Psoas muscle (tissue), 8 donors: ENCODE measurements around the gene DCPS. TPM values are rescaled to one million over a fixed set of nuclear protein-coding genes. Genes with fewer than 3 reads are reported as not detected.
A peak's percentile ranks its signal among the peaks of the same experiment; 100 is the strongest.

Experiments used
- ATAC-seq, 4 donors: fragments of 200-7000 bp; cut with Tn5 transposase; one replicate each; pipeline ENCODE4 v1.9.1; 2020; ENCODE audit warnings: moderate library complexity in 3 of 4, mild to moderate bottlenecking in 2 of 4
- DNase-seq, 2 donors: peaks; one replicate each; pipeline ENCODE4 v3.0.0-alpha.2; 2020
- H3K27ac ChIP-seq: fragments of 200-600 bp; one replicate; pipeline ENCODE4 v1.8.0; 2022
- H3K27me3 ChIP-seq, 3 donors: fragments of 200-600 bp in 1 of 3; one replicate each; pipeline versions ENCODE4 v1.6.1 to v1.8.0; 2013 to 2022; ENCODE audit warnings: low read length in 2 of 3, mild to moderate bottlenecking in 2 of 3, moderate library complexity in 1 of 3; ENCODE audit not compliant: insufficient read depth in 3 of 3
- H3K36me3 ChIP-seq, 2 donors: fragments of 200-600 bp in 1 of 2; one replicate each; pipeline versions ENCODE4 v1.6.1 to v1.8.0; 2013 to 2022; ENCODE audit warnings: low read depth in 1 of 2, mild to moderate bottlenecking in 1 of 2, moderate library complexity in 1 of 2; ENCODE audit not compliant: insufficient read depth in 1 of 2
- H3K4me1 ChIP-seq: fragments of 200-600 bp; one replicate; pipeline ENCODE4 v1.8.0; 2022
- H3K4me3 ChIP-seq: fragments of 200-600 bp; one replicate; pipeline ENCODE4 v1.8.0; 2022; ENCODE audit warnings: mild to moderate bottlenecking
- H3K9me3 ChIP-seq: fragments of 200-600 bp; one replicate; pipeline ENCODE4 v1.8.0; 2022
- CTCF ChIP-seq: fragments of 200-600 bp; IDR thresholded peaks from one replicate; pipeline ENCODE4 v1.8.0; 2022; ENCODE audit warnings: antibody characterized with exemption
- WGBS, 3 donors: extraction: QIAGEN DNeasy Blood & Tissue Kit; methylation state at CpG; one replicate each; pipeline versions ENCODE4 v1.1.6 to v1.1.7; 2013; 5-methylcytosine and 5-hydroxymethylcytosine counted together
- intact Hi-C, 2 donors: fragments of 100-400 bp; cut with DNase I; formaldehyde crosslinking; loops; one replicate each; pipeline versions ENCODE4 v1.11.0 to v1.14.2; 2022
- polyA plus RNA-seq, 3 donors: library from polyadenylated mRNA; stranded (reverse); fragments of 200-250 nt; gene quantifications; one replicate each; pipeline ENCODE4 v1.2.3, GENCODE V29; 2013
- total RNA-seq, 4 donors: library from RNA; stranded (reverse); fragmentation: NEBNext Ultra II Directional in 2 of 4; extraction: Animal tissue kit (Norgen Biotek cat#: 25700) in 2 of 4; gene quantifications; one replicate each; pipeline versions ENCODE4 v1.2.1 to v1.2.4, GENCODE V29; 2021 to 2023
- donor health status: healthy with polysubstance abuse.
- donor health status: DM: no; HTN: no; CAD: no; lungs with moderate emphysema.
- donor health status: Bipolar disorder and iron deficiency.
- donor health status: healthy.
- donor health status: DM: yes; HTN: yes; CAD: no.
- donor health status: DM: no; HTN: no; CAD: no.
- donor health status: DM: no; HTN: no; CAD: no.
- donor health status: DM: yes; HTN: yes; CAD: no.

DCPS gene
- total and polyA plus RNA-seq, 7 donors: 11.8 to 20.5 (median 14.3) TPM

GRCh38 chr11:126310992-126311310 is 7.1 kb downstream of the DCPS start:
- H3K27me3 ChIP-seq: no peaks in the 10 kb centered on the region
- WGBS, 3 donors: 60 to 78% (median 62%) methylated on average over 6 of the region's 6 CpGs
- H3K27ac ChIP-seq: peak overlapping the region; percentile 83
- no peak for DNase-seq
- H3K9me3 ChIP-seq: no peaks in the 10 kb centered on the region
- H3K36me3 ChIP-seq: peaks cover 2 to 43% of the 10 kb centered on the region in 2 donors
- no peak overlapping the region for H3K4me3 ChIP-seq
- peaks cover 27% of the 10 kb centered on the region for H3K4me1 ChIP-seq
- ATAC-seq: no peak
- no peak for TF ChIP-seq CTCF
- intact Hi-C loops: loop anchor here (2.0 to 10.0 kb wide), 3 partner anchors 54 to 170 kb away; no protein-coding TSS in a partner anchor

- no peak for DNase-seq
- peaks cover 23% of the 10 kb centered on the region for H3K4me1 ChIP-seq
- no peaks in the 10 kb centered on the region for H3K27me3 ChIP-seq
- no peak for TF ChIP-seq CTCF
- H3K4me3 ChIP-seq: no peak overlapping the region
- H3K36me3 ChIP-seq: peaks cover 2 to 41% of the 10 kb centered on the region in 2 donors
- ATAC-seq: no peak
- WGBS, 3 donors: 91 to 95% (median 93%) methylated on average over 14 of the region's 14 CpGs
- intact Hi-C loops: loop anchor here (2.0 to 10.0 kb wide), 3 partner anchors 53 to 169 kb away; no protein-coding TSS in a partner anchor
- no peaks in the 10 kb centered on the region for H3K9me3 ChIP-seq
- no peak overlapping the region for H3K27ac ChIP-seq
Observed at GRCh38 chr11:126311401-126312291, 7.8 kb downstream of the DCPS start.

- Histone ChIP-seq H3K36me3 (peaks cover 2 to 29% of the 10 kb centered on the region in 2 donors), H3K4me3 (no peak overlapping the region), H3K27me3 (no peaks in the 10 kb centered on the region), H3K9me3 (no peaks in the 10 kb centered on the region), H3K4me1 (peaks cover 21% of the 10 kb centered on the region), H3K27ac (no peak overlapping the region)
- TF ChIP-seq CTCF: no peak
- intact Hi-C loops: loop anchor here (5.0 to 10.0 kb wide), 2 partner anchors 52 to 104 kb away; no protein-coding TSS in a partner anchor
- WGBS, 3 donors: 80 to 87% (median 81%) methylated on average over 8 of the region's 8 CpGs
- ATAC-seq (no peak), DNase-seq (no peak)
Observed at GRCh38 chr11:126312961-126313360, 9.1 kb downstream of the DCPS start.

GRCh38 chr11:126313826-126314225 is 10.0 kb downstream of the DCPS start:
- WGBS, 3 donors: 90 to 95% (median 95%) methylated on average over 5 of the region's 5 CpGs
- ATAC-seq: no peak
- no peak overlapping the region for H3K4me3 ChIP-seq
- TF ChIP-seq CTCF: no peak
- no peaks in the 10 kb centered on the region for H3K9me3 ChIP-seq
- intact Hi-C loops: loop anchor here (5.0 to 10.0 kb wide), 2 partner anchors 51 to 103 kb away; no protein-coding TSS in a partner anchor
- no peaks in the 10 kb centered on the region for H3K27me3 ChIP-seq
- H3K27ac ChIP-seq: no peak overlapping the region
- no peak for DNase-seq
- H3K36me3 ChIP-seq: peaks cover 2 to 29% of the 10 kb centered on the region in 2 donors
- peaks cover 20% of the 10 kb centered on the region for H3K4me1 ChIP-seq
